Vagina (tissue), 2 donors: ENCODE measurements around the gene FLYWCH2.

Experiments used
- CTCF ChIP-seq, 3 experiments: fragments of 450-650 bp in 2 of 3; fragments of 200-600 bp in 1 of 3; sonication (generic) in 1 of 3; IDR thresholded peaks; one replicate each; pipeline ENCODE4 v1.5.1; 2017 to 2019; ENCODE audit warnings: antibody characterized with exemption in 3 of 3, mild to moderate bottlenecking in 2 of 3, moderate library complexity in 2 of 3
- POLR2A ChIP-seq, 2 donors: fragments of 450-650 bp; IDR thresholded peaks; one replicate each; pipeline ENCODE4 v1.6.1; 2017; ENCODE audit warnings: antibody characterized with exemption in 2 of 2, mild to moderate bottlenecking in 2 of 2, moderate library complexity in 2 of 2
- POLR2AphosphoS5 ChIP-seq, 2 donors: sonication (generic); formaldehyde crosslinking; IDR thresholded peaks; one replicate each; pipeline ENCODE4 v1.9.0; 2017; ENCODE audit warnings: antibody characterized with exemption in 2 of 2, mild to moderate bottlenecking in 2 of 2, low read depth in 1 of 2; ENCODE audit not compliant: insufficient read depth in 1 of 2

- TF ChIP-seq POLR2A (IDR thresholded peaks at IDR 0.05) (no peak), CTCF (IDR thresholded peaks at IDR 0.05) (no peak), POLR2AphosphoS5 (IDR thresholded peaks at IDR 0.05; ENCODE audit: insufficient read depth in 1 of 2, low read depth in 1 of 2) (no peak)
These were observed 40.5 kb downstream of the FLYWCH2 start for GRCh38 chr16:2923481-2923880.
